ENCODE data around the gene ZNF367. TPM values are rescaled to one million over a fixed set of nuclear protein-coding genes. Genes with fewer than 3 reads are reported as not detected.

The ZNF367 gene
- total RNA-seq, 1 experiment from 2014 or later: 10.1 TPM

DNA sequence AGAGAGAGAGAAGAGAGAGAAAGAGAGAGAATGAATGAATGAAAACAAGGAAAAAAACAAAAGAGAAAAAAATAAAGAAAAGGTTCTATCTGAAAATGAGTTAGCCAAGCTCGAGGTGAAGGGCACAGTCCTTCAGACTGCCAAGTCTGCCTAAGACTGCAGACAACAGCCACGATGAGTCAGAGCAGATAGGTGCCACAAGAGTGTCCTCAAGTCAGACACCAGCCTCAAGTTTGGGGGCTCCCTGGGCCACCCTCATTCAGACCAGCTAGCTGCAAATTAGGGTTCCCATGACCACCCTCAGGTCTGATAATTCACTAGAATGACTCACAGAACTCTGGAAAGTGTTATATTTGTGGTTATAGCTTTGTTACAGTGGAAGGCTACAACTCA, 17.9 kb upstream of the ZNF367 start:
- no peak overlapping the region for H3K4me3 Mint-ChIP-seq
- H2BK12ac ChIP-seq (ENCODE audit: insufficient read length, low read depth, low read length): no peak overlapping the region
- no peaks in the 10 kb centered on the region for H3K36me3 Mint-ChIP-seq (ENCODE audit: insufficient read depth in 1 of 3, low read depth in 3 of 3)
- WGBS (ENCODE audit: extremely low coverage, insufficient read length, low lambda C conversion rate): no CpG with 5 or more reads among the region's 2 CpGs
- DNase-seq: no peak
- no peaks in the 10 kb centered on the region for H3K79me2 ChIP-seq (ENCODE audit: insufficient read depth, low read length)
- H2BK120ac ChIP-seq (ENCODE audit: low read depth, low read length, poor library complexity, severe bottlenecking): no peak overlapping the region
- no peaks in the 10 kb centered on the region for H3K9me3 ChIP-seq (ENCODE audit: control insufficient read depth, low read depth, low read length)
- no peak overlapping the region for H2AK5ac ChIP-seq (ENCODE audit: insufficient read length, low read length)
- H3K4me1 Mint-ChIP-seq: no peaks in the 10 kb centered on the region
- H3K23ac ChIP-seq (ENCODE audit: insufficient read length, low read depth, low read length): no peak overlapping the region
- no peak overlapping the region for H3T11ph ChIP-seq (ENCODE audit: low read length)
- H3K79me1 ChIP-seq (ENCODE audit: insufficient read depth, low read depth, low read length, poor library complexity, severe bottlenecking): no peaks in the 10 kb centered on the region
- H4K5ac ChIP-seq (ENCODE audit: insufficient read length, low read depth, low read length): no peak overlapping the region
- H3K4ac ChIP-seq (ENCODE audit: low read depth, low read length): no peak overlapping the region
- H4K91ac ChIP-seq (ENCODE audit: insufficient read length, low read depth, low read length): no peak overlapping the region
- H2BK5ac ChIP-seq (ENCODE audit: insufficient read length, low read length): no peak overlapping the region
- no peak overlapping the region for H2BK15ac ChIP-seq (ENCODE audit: low read depth, low read length)
- H3K4me1 ChIP-seq (ENCODE audit: insufficient read depth, low read length): no peaks in the 10 kb centered on the region
- no peak overlapping the region for H3K18ac ChIP-seq (ENCODE audit: insufficient read length, low read depth, low read length)
- H3K4me2 ChIP-seq (ENCODE audit: insufficient read depth, insufficient read length, low read length): no peak overlapping the region
- no peak overlapping the region for H4K8ac ChIP-seq (replicated peaks; ENCODE audit: insufficient read length, low read depth, low read length)
- H2BK20ac ChIP-seq (ENCODE audit: low read depth, low read length, poor library complexity, severe bottlenecking): no peak overlapping the region
- no peaks in the 10 kb centered on the region for H4K20me1 ChIP-seq (ENCODE audit: control insufficient read depth, insufficient read depth, insufficient read length)
- H3K56ac ChIP-seq (ENCODE audit: insufficient read length, low read depth, low read length): no peak overlapping the region
- no peaks in the 10 kb centered on the region for H3K27me3 ChIP-seq (ENCODE audit: insufficient read depth, low read length)
- H3K27ac Mint-ChIP-seq: peak overlapping the region in 1 of 3 experiments; percentile 64; a peak in 1 of 7 replicates
- no peaks in the 10 kb centered on the region; the same call in 1 of the 2 replicates for H3K27me3 Mint-ChIP-seq (ENCODE audit: low read depth)
- no peak overlapping the region for H3K9ac ChIP-seq (ENCODE audit: extremely low read depth, insufficient read length, low read length)
- H3K9me3 Mint-ChIP-seq: no peaks in the 10 kb centered on the region
- no peaks in the 10 kb centered on the region for H3K23me2 ChIP-seq (ENCODE audit: insufficient read length, low read depth, low read length, poor library complexity, severe bottlenecking)
- H3K14ac ChIP-seq (ENCODE audit: insufficient read depth, low read length): no peak overlapping the region
- H3K27ac ChIP-seq (ENCODE audit: insufficient read length, low read depth, low read length): no peak overlapping the region
- H2AFZ ChIP-seq (ENCODE audit: low read length): no peak overlapping the region
- TF ChIP-seq, protein P1, sequence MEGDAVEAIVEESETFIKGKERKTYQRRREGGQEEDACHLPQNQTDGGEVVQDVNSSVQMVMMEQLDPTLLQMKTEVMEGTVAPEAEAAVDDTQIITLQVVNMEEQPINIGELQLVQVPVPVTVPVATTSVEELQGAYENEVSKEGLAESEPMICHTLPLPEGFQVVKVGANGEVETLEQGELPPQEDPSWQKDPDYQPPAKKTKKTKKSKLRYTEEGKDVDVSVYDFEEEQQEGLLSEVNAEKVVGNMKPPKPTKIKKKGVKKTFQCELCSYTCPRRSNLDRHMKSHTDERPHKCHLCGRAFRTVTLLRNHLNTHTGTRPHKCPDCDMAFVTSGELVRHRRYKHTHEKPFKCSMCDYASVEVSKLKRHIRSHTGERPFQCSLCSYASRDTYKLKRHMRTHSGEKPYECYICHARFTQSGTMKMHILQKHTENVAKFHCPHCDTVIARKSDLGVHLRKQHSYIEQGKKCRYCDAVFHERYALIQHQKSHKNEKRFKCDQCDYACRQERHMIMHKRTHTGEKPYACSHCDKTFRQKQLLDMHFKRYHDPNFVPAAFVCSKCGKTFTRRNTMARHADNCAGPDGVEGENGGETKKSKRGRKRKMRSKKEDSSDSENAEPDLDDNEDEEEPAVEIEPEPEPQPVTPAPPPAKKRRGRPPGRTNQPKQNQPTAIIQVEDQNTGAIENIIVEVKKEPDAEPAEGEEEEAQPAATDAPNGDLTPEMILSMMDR (conservative IDR thresholded peaks at IDR 0.05): no peak

Data from H9 (cell line).